GM12891 (cell line): ENCODE data around the gene KLHL40.

Experiments
- PAX5 ChIP-seq: IDR thresholded peaks from 2 replicates; pipeline ENCODE4 v1.6.1; 2011; ENCODE audit warnings: low read length, moderate library complexity, mild to moderate bottlenecking; ENCODE audit not compliant: insufficient read depth, severe bottlenecking
- POLR2A ChIP-seq: IDR thresholded peaks from 2 replicates; pipeline ENCODE4 v1.6.1; 2011; ENCODE audit warnings: low read depth, low read length, control low read depth
- POLR2AphosphoS5 ChIP-seq: IDR thresholded peaks from 2 replicates; pipeline ENCODE4 v1.6.1; 2011; ENCODE audit warnings: low read depth, low read length, control low read depth
- POU2F2 ChIP-seq: IDR thresholded peaks from 2 replicates; pipeline ENCODE4 v1.6.1; 2011; ENCODE audit warnings: low read depth, mild to moderate bottlenecking, control low read depth, low read length, moderate library complexity
- SPI1 ChIP-seq: IDR thresholded peaks from 2 replicates; pipeline ENCODE4 v1.6.1; 2011; ENCODE audit warnings: low read depth, low read length, control low read depth
- TAF1 ChIP-seq: IDR thresholded peaks from 2 replicates; pipeline ENCODE4 v1.6.1; 2011; ENCODE audit warnings: low read depth, low read length, control low read depth

GRCh38 chr3:42685891-42686820 is 819 bp downstream of the KLHL40 start:
- no peak for TF ChIP-seq POLR2A
- no peak for TF ChIP-seq POLR2AphosphoS5
- TF ChIP-seq PAX5: no peak
- no peak for TF ChIP-seq POU2F2
- TF ChIP-seq TAF1: no peak
- no peak for TF ChIP-seq SPI1
